ENCODE data around the gene EMC9. TPM values are rescaled to one million over a fixed set of nuclear protein-coding genes. Genes with fewer than 3 reads are reported as not detected.

EMC9 gene
- total and polyA plus RNA-seq, 2 of the 8 experiments (the other 6 are each of a cell fraction or from before 2014, with no cell fraction given), result 38.4 to 47.2 TPM

DNA sequence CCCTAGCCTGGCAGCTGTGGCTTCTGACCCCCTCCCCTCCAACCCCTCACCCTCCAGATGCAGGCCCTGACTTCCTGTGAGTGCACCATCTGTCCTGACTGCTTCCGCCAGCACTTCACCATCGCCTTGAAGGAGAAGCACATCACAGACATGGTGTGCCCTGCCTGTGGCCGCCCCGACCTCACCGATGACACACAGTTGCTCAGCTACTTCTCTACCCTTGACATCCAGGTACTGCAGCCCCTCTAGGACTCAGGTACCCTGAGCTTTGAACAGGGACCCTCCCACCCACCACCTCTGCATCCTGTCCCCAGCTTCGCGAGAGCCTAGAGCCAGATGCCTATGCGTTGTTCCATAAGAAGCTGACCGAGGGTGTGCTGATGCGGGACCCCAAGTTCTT is 13.7 kb upstream of the EMC9 start (continued):
- TF ChIP-seq TAF7 (optimal IDR thresholded peaks at IDR 0.05; ENCODE audit: borderline replicate concordance, low read depth, low read length) (no peak), SRF (IDR thresholded peaks at IDR 0.05; ENCODE audit: low read depth, low read length) (no peak), BACH1 (IDR thresholded peaks at IDR 0.05; ENCODE audit: low read length) (no peak), MAFK (IDR thresholded peaks at IDR 0.05; ENCODE audit: low read depth, low read length) (no peak)

Measured in H1 (cell line).